ENCODE measurements around the gene SLC44A5.
"Not testable (repeated sequence)": the region's sequence is repeated elsewhere in the genome, so short reads cannot be mapped to it uniquely, and the experiment has no call there.

Gene SLC44A5

GRCh38 chr1:75611014-75611413 is at the start of gene SLC44A5:
TSS of gene SLC44A5 (minus strand) at chr1:75611114. CDS start at chr1:75541447, 69,667 bp downstream.
- DNase-seq, result no peak

- DNase-seq, result no peak
Measured at GRCh38 chr1:75655931-75656330, 45.0 kb upstream of the SLC44A5 start.

DNA sequence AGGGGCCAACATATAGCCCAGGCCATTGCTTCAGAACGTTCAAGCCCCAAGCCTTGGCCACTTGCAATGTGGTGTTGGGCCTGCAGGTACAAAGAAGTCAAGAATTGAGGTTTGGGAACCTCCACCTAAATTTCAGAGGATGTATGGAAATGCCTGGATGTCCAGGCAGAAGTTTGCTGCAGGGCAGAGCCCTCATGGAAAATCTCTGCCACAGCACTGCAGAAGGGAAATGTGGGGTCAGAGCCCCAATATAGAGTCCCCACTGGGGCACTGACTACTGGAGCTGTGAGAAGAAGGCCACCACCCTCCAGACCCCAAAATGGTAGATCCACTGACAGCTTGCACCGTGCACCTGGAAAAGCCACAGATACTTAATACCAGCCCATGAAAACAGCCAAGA is 36.3 kb upstream of the SLC44A5 start:
- not testable (repeated sequence) for DNase-seq

DNA sequence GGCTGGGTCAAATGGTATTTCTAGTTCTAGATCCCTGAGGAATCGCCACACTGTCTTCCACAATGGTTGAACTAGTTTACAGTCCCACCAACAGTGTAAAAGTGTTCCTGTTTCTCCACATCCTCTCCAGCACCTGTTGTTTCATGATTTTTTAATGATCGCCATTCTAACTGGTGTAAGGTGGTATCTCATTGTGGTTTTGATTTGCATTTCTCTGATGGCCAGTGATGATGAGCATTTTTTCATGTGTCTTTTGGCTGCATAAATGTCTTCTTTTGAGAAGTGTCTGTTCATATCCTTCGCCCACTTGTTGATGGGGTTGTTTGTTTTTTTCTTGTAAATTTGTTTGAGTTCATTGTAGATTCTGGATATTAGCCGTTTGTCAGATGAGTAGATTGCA is 34.2 kb upstream of the SLC44A5 start:
- DNase-seq, result not testable (repeated sequence)

GRCh38 chr1:75643460-75643859 is 32.5 kb upstream of the SLC44A5 start:
- no peak for DNase-seq

GRCh38 chr1:75641325-75641724 is 30.4 kb upstream of the SLC44A5 start:
- DNase-seq, result no peak

DNA sequence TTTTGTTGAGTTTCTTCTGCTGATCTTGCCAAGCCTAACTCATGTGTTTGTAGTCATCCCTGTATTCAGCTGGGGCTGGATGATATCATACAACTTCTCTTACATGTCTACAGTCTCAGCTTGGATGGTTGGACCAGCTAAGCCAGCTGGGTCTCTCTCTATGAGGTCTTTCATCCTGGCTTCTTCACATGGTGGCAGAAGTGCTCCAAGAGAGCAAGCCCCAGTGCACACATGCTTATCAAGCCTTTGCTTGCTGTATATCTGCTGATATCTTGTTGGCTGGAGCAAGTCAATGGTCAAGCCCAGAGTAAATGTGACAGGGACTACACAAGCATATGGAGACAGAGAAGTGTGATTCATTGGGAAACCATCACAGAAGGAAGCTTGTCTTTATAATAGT is 29.2 kb upstream of the SLC44A5 start:
- no peak for DNase-seq

GRCh38 chr1:75632350-75632949 is 21.5 kb upstream of the SLC44A5 start:
- peak; percentile 14 for DNase-seq

GRCh38 chr1:75630998-75631397 is 20.1 kb upstream of the SLC44A5 start:
- no peak for DNase-seq

DNA sequence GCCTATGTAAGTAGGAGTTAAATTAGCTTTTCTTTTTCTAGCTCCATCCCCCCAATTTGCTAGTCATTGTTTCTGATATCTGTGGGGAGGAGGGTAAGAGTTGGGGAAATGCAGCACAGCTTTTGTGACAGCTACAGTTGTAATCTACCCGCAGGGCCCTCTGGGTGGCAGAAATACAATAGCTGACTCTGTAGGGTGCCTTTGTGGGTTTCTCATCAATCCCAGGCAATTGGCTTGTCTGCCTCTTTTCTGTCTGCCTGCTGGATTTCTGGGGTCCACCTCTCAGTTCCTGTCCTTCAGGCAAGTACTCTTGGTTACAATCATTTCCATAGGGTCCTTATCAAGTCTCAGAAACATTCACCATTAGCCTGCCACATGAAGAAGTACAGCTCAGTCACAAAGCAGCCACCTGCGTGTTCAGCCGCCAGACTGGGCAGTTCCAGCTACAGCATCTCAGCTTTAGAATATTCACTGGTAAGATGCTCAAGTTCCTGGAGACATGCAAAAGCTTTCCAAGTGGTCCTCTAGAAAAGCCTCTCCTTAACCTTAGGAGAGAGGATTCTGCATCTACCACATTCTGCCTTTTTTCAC is 19.2 kb upstream of the SLC44A5 start:
- DNase-seq, result no peak

- DNase-seq, result no peak
Measured at GRCh38 chr1:75625795-75626194, 14.9 kb upstream of the SLC44A5 start.

DNA sequence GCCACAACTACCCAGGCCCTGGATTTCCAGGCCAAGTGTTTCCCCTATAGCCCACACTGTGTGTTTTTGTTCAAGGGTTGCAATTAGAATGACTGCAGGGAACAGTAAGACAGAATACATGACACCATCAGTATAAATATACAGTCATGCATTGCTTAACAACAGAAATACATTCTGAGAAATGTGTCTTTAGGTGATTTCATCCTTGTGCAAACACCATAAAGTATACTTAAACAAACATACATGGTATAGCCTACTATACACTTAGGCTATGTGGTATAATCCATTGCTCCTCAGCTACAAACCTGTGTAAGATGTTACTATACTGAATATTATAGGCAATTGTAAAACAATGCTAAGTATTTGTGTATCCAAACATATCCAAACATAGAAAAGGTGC is 7.5 kb upstream of the SLC44A5 start:
- DNase-seq, result no peak

DNA sequence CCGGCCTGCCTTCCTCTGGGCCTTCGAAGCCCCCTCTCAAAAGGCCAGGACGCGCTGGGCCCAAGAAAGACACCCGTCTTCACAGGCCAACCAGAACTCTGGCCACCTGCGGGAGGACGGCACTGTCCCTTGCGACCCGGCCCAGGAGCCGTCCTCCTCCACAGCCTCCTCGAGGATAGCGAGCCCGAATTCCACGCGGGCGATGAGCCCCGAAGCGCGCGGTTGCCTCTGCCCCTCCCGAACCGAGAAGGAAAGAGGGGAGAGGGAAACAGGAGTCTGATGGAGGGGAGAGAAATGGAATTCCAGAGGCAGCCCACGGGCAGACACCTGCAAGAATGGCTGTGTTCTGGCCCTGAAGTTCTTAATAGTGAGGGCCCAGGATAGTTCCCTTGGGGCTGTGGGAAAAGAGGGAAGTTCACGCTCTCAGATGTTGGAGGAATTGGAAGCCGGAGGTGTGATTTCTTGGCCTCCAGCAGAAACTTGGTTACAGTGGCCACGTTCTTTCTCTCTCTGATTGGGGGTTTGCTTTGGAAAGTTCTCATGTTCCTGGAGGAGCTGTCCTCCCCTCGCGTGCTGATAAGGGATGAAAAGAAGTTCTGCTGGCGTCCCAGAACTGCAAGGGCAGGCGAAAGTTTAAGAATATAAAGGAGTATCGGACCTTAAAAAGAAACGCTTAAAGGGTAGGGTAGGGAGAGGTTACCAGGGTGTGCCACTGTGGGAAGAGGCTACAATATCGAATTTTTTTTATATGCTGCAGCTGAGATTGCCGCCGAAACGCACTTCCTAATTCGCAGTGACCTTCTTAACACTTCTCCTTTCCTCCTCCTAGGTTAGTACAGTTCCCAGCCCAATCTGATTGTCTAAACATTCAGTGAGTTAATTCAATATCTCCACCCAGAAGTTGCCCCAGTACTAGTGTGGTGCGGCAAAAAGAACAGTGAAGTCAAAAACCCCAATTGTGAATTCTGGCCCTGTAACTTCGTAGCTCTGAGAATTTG is 5.8 kb upstream of the SLC44A5 start:
- no peak for DNase-seq

- no peak for DNase-seq
Measured at GRCh38 chr1:75615613-75616435, 4.9 kb upstream of the SLC44A5 start.

DNA sequence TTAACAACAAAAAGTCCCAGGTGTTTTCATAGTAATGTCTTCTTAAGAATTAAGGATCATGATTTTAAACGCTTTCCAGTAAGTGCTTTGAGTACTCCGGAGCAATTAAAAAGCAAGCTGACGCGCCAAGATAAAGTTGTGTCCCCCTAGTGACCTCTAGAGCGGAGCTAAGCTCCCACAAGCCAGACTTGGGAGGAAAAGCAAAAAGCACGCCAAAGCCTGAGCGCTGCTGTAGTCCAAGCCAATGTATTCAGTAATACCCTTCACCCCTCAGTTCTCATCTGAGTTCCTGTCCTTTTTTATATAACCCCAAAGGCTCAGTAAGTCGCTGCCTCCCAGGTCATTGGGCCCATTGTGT is 3.5 kb upstream of the SLC44A5 start:
- DNase-seq, result no peak

DNA sequence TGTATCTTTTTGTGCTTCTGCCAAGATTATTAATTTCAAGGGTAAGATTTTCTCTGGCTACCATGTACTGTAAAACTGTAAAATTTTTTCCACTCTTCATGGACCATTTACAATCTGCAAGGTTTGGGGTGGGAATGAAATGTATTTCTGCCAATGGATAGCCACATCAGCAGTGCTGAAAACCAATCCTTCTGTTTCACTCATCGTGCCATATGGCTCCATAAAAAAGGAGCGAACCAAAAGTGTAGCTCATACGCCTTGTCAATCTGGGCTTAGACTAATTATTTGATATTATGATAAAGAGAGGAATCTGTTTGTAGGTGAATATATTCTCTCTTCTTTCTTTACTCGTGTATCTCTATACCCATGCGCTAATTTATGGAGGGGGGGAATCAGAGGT is 3.0 kb upstream of the SLC44A5 start:
- DNase-seq, result no peak

- no peak for DNase-seq
Measured at GRCh38 chr1:75612976-75613375, 2.1 kb upstream of the SLC44A5 start.

GRCh38 chr1:75602486-75602885 is 8.4 kb downstream of the SLC44A5 start:
- no peak for DNase-seq

GRCh38 chr1:75600781-75601180 is 10.1 kb downstream of the SLC44A5 start:
- no peak for DNase-seq

DNA sequence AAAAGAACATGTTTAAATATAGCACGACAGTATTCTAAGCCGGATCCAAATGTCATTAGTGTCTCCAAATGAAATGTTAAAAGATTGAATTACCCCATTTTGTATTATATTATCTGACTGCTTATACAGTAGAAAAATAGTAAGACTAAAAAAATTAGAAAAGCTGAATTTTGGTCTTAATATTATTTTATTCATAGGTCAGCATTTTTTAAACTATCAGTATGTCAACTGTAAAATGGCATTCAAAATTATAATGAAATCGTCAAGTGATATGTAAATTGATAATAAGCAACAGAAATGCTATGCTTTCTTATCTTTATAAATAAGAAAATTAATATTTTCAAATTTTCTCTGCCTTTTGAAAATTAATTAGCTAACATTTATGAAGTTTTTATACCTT is 16.6 kb downstream of the SLC44A5 start:
- DNase-seq, result no peak

- not testable (repeated sequence) for DNase-seq
Measured at GRCh38 chr1:75593457-75593856, 17.5 kb downstream of the SLC44A5 start.

DNA sequence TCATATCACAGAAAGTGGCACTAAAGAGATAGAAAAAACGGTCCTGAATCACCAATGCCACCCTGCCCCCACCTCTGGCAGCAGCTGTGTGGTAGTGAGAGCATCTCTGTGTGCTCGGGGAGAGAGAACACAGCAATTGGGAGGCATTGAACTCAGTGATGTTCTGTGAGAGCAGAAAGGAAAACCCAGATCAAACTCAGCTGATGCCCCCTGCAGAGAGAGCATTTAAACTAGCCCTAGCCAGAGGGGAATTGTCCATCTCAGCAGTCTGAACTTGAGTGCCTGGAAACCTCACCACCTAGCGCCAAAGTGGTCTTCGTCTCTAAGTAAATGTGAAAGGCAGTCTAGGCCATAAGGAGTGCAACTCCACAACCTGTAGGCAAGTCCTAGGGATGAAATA is 21.3 kb downstream of the SLC44A5 start:
- DNase-seq, result no peak
